NK-92 (cell line): ENCODE results near the gene PHETA1.
"Not testable (repeated sequence)": the region's sequence is repeated elsewhere in the genome, so short reads cannot be mapped to it uniquely, and the experiment has no call there.

ENCODE experiments used
- DNase-seq: peaks from one replicate; lab custom pipeline; 2025; ENCODE audit not compliant: unreplicated experiment; lab: John Stamatoyannopoulos, UW

The PHETA1 gene

DNA sequence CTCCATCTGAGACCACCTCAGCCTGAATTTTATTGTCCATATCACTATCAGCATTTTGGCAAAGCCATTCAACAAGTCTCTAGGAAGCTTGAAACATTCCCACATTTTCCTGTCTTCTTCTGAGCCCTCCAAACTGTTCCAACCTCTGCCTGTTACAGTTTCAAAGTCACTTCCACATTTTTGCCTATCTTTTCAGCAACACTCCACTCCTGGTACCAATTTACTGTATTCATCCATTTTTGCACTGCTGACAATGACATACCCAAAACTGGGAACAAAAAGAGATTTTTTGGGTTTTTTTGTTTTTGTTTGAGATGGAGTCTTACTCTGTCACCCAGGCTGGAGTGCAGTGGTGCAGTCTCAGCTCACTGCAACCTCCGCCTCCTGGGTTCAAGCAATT is 4.3 kb upstream of the PHETA1 start:
- not testable (repeated sequence) for DNase-seq

DNA sequence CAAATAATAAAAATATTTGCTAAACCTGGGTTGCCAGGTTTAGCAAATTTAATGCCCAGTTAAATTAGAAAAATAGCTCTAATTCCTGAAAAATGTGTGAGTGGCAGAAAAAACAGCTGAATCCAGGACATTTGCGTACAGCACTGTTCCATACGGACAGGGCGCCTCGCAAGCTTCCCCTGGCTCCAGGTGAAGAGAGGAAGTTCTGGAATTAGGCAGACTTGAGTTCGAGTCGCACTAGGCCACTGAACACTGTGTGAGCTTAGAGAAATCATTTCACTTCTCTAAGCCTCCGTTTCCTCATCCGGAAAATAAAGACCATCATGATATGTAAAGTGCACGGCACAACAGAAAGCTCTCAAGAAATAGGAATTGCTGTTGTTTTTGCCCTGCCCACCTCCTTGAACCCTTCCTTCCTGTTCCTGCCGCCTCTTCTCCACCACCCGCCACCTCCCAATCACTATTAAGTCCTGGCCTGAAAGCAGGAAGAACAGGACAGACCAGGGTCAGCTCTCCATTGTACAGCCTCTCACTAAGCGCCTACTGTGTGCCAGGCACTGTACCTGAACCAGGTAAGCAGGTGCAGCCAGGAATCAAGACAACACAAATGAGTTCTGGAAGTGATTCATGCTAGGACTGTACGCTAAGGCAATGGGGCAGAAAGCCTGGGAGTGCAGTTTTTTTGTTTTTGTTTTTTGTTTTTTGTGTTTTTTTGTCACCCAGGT is 763 bp upstream of the PHETA1 start:
- no peak for DNase-seq

DNA sequence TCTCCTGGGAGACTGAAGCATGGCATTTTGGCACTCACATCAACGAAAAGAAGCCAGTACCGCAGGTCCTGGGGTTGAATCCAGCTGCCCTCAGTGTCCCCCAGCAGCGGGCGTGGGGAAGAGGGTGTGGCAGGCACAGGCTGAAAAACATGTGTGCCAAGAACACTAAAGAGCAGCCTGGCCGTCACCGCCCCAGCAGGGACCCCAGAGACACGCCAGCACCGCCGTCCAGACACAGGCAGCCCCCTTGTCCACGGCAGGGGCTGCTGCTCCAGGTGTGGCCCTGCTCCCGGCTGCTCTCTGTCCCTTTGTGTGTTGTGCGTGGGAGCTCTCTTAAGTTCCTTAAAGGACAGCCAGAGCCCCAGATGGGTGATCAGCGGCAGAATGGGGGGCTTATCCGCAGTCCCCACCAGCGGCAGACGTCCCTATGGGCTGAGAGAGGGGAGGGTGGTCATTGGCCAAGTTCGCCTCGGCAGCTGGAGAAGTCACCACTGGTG is 556 bp downstream of the PHETA1 start:
- DNase-seq = no peak

DNA sequence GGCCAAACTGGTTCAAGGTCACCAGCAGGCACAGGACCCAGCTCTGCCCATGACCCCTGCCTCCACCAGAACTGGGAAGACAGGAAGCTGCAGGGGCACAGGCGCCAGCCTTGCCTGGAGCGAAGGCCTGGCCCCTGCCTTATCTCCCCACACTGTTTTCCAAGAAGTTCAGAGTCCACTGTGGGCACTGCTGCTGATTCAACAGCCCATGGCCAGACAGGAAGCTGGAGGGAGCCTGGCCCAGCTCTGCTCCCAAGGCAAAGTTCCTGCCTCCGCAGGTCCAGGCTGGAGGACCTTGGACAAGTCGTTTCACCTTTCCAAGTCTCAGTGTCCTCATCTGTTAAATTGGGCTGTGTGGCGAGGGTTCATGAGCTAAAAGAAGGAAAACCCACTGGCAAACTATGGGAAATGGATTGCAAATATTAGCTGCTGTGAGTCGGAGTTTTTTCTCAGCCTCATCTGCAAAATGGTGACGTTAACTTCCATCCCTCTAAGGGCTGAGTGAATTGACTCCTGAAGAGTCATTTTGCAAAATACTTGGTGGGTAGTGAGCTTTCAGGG is 1.2 kb downstream of the PHETA1 start:
- no peak for DNase-seq

DNA sequence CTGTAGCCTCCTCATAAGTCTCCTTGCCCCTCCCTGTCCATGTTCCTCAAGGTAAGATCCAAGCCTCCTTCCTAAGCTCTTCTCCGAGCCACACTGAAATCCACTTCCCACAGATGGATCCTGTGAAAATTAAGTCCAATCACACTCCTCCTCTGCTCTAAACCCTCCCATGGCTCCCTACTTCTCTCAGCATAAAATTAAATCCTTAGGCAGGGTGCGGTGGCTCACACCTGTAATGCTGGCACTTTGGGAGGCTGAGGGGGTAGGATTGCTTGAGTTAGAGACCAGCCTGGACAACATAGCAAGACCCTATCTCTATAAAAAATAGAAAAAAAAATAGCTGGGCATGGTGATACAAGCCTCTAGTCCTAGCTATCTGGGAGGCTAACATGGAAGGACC is 2.3 kb downstream of the PHETA1 start:
- no peak for DNase-seq

DNA sequence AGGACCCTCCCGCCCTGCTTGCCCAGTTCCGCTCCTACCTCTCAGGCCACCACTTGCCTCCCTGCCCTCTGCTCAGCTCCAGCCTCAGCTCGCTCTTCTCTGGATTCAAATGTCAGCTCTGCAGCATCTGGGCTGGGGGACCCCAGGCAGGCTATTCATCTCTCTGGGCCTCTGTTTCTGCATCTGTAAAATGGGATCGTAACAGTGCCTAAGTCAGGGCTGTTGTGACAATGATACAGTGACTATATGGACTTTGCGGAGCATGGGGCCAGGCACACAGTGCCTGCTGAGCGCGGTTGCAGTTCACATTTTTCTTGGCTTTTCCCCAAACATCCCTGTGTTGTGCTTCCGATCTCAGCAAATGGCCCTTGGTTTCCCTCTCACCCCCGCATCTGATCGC is 2.8 kb downstream of the PHETA1 start:
- DNase-seq = no peak

DNA sequence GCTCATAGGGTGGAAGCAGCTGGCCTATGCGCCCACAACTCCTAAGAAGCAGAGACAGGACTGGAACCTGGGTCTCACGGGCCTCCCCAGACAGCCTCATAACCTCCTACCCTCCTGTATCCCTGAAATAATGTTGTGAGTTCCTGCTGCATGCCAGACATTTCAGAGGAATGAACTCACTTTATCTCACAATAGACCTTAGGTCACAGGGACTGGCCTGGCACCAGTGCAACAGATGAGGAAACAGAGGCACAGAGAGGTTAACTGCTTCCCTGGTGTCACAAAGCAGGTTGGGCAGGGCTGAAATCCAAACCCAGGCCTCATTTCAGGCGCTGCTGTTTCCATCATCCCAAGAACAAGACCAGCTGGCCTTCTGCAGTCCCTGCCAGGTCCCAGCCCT is 5.3 kb downstream of the PHETA1 start:
- DNase-seq = no peak

DNA sequence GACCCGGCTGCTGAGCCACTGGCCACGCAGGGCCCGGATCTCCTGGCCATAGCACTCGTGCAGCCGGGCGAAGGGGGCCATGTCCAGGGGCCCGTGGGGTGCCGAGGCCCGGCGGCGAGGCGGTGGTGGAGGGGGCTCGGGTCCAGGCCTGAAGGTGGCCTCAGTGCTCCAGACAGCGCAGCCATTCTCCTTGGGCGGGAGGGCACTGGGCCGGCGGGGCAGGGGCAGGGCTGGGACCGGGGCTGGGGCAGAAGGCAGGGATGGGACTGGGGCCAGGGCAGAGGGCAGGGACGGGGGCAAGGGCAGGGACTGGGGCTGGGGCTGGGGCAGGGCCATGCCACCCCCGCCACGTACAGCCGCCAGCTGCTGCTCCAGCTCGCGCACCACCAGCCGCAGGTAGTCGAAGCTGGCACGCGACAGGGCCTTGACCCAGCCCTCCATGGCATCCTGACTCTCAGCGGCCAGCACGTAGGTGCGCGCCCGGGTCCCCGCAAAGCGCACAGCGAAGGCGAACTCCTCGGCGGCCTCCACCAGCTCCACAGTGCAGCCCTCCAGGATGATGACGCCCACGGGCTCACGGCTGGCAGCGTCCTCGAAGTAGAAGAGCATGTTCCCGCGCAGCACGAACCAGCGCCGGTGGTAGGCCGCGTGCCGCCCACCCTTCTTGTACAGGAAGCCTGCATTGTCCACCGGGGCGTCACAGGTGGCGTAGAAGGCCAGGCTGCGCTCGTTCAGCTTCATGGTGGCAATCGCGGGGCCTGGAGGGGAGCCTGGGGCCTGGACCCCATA is 6.0 kb downstream of the PHETA1 start:
- no peak for DNase-seq

DNA sequence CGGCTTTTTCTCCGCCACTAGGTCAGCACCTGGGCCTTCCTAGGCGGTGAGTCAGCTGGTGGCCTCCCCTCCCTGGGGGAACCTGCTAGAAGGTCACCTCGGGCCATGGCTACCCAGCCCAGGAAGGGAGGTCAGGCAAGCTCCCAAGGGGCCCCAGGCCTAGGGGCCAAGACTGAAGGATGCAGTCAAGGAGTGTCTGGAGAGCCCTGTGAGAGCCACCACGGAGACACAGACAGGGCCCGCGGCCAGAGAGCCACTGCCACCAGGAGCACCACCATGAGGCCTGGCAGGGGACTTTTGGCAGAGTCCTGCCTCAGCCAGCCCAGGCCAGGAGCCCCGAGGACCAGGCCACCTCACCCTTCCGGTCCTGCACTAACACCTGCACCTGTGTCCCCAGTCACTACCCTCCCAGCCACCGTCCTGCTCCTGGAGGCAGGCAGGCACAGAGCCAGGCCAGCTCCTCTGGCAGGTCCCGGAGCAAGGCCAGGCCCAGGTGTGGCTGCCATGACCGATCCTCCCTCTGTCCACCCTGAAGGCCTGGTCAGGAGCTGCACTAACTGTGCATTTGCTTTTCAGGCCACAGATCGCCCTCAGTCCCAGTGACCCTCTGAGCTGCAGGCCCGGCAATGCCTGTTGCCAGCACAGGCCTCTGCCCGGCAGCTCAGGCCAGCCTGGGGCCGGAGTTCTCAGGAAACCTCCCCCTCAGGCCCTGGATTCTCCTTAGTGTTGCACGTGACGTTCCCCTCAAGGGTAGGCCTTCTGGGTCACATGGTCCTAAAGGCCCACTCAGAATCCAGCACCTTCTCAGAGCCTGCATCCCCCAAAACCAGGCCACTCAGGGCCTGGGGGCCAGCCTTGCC is 6.9 kb downstream of the PHETA1 start:
- no peak for DNase-seq

DNA sequence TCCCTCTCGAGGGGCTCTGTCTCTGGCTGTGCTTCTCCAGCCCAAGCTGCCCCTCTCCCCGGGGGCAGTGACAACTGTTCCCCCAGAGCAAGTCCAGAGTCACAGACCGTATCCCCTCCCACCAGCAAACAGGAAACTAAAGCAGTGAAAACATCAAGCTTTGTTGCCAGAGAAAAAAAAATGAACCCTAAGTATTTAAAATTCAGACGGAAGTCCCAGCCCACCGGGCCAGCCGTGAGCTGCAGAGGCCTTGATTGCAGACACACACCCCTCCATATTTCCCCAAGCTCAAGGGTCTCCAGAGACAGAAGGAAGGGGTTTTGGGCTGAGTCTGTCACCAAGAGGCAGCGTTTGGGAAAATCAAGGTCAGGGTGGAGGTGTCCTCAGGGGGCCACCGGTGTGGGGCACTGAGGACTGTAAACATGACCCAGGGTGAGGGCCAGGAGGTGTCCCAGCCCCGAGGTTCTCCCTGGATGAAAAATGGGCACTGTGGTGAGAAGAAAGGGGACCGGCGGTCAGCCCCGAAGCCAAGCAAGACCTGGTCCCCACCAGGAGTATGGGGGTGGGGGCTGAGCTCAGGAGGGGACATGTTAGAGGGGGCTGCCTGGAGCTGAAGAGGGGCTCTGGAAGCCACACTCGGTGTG is 7.7 kb downstream of the PHETA1 start:
- DNase-seq = no peak

DNA sequence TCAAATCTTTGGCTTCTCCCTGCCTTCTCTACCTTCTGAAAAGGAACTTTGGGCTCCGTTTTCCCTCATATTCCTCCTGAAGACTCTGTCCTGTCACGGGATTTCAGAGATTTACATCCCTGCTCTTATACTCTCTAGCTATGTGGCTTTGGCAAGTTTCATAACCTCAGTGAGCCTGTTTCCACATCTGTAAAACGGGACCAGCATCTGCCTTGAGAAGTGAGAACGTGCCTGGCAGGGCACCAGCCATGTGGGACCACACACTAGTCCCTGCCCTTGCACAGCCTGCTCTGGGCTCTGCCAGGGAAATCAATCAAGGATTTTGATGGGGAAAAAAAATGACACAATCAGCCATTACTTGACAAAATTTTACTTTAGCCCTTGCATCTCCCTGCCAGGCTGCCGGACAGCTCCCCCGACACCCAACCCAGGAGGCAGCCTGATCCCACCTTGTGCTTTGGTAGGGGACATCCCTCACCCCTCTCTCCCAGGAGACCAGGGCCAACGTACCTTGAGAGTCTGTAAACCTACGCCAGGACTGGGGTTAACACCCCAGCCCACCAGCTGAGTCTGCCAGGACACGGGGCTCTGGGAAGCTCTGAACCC is 8.5 kb downstream of the PHETA1 start:
- no peak for DNase-seq

DNA sequence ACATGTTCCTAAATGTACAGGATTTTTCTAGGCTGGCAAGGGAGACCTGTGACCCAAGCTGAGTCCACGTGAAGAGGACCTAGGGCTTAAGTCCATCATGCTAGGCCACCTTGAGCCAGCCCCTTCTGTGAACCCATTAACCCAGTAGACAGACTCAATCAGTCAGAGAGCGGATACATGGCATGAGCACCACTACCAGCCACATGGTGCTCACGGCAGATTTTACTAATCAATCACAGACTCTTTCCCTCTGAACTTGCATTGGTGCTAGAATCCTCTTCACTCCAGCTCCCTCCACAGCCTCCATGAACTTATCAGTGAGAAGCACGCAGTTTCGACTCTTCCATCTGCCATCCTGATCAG is 9.0 kb downstream of the PHETA1 start:
- DNase-seq = no peak

DNA sequence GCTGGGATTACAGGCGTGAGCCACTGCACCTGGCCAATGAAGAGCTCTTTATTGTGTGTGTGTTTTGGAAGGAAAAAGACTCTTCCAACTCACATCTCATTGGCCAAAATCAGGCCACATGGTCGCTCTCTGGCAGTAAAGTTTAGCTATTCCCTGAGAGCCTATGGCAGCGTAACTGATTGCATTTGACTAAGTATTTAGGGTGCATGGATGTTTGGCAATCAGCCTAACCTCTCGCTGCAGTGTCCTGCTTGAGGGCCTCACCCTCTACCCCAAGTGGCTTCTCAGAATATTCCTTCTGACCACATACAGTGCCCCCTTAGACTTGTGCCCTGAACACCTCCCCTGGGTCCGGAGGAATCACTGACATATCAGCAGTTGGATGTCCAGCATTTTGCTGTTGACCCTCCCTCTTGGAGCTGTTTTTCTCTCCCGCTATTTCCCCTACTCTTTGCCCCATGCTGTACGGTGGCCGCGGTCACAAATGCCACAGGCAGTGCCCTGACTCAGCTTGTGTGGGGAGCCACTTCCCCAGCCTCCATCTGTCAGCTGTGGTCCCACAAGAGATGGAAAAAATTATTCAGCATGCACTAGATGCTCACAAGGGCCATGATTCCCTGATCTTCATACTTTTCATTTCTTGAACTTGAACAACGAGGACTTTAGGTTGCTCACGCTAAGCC is 9.5 kb downstream of the PHETA1 start:
- DNase-seq = no peak

DNA sequence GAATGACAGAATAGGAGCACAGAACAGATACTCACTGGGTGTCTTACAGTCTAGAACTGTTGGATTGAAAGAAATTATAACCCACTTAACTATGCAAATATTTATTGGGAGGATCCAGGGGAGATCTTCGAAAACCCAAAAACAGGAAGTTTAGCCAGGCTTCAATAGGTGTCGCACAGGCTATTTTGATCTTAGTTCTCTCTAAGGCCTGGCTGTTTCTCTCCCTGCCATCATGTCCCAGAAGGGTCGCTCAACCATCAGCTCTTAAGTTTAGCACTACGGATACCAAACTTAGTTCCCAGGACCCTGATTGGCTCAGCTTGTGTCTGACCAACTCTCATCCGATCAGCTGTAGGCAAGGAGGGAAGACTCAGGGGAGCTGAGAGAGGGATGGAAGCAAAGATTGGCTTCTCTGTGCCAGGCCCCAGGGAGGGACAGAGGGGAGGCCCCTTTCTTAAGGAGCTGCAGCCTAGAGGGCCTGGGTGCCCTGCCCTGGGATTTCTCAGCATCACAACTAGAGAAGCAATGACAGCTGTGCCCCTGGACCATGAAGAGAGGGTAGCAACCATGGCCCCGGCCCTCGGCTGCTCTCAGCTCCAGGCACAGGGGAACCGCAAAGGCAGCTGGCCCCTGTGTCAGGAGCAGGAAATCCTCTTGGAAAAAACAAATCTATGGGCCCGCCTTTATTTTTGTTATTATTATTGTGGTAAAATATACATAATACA is 13.5 kb downstream of the PHETA1 start:
- no peak for DNase-seq

DNA sequence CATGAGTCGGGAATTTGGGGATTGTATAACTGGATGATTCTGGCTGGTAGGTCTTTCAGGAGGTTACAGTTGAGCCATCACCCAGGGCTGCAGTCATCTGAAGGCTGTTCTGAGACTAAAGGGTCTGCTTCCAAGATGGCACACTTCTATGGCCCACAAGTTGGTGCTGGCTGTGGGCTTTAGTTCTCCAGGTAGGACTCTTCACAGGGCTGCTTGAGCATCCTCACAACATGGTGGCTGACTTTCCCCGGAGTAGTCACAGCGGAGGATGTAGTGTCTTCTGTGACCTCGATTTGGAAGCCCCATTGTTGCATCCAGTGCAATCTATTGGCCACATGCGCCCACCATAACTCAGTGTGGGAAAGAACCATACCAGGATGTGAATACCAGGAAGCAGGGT is 14.4 kb downstream of the PHETA1 start:
- no peak for DNase-seq

DNA sequence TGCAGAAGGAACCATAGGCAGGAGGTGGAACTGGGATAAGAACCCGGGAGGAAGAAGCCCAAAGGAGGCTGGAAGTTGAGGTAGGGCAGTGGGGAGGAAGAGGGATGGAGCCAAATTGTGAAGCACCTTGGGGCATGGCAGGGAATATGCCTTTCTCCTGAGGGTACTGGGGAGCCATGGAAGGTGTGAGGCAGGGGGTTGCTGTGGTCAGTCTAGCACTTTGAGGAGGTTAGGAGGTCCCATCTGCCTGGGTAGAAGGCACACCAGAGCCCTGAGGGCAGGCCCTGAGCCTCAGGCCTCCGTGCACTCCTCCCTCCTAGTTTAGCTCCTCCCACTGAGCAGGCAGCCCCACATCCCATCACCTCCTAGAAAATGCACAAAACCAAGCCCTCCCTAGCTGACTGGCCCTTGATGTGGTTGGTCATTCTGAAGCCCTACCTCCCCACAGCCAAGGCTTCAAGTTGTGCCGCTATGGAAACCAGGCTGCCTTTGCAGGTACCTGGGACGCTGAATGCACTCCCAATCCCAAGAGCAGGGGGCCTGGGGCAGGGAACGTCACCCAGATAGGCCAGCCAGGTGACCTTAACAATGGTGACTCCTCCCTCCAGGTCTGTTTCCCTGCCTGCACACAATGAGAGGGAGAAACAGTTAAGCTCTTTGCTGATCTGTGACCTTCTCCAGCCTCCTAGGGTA is 15.1 kb downstream of the PHETA1 start:
- DNase-seq = no peak

DNA sequence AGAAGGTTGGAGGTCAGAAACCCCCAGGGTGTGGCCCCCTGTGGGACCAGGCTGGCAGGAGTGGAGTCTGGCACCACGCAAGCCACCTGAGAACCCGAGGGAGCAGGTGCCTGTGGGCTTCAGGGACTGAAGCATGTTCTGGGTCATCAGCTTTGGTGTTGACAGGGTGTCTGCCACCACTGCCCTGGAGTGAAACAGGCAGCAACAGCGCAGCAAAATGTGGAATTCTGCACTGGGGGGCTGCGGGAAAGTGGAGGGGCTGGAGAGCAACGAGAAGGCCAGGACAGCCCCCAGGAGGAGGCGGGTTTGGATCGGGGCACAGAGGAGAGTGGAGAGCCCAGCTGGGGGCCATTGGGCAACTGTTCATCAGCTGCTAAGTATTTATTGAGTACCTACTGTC is 15.9 kb downstream of the PHETA1 start:
- no peak for DNase-seq

DNA sequence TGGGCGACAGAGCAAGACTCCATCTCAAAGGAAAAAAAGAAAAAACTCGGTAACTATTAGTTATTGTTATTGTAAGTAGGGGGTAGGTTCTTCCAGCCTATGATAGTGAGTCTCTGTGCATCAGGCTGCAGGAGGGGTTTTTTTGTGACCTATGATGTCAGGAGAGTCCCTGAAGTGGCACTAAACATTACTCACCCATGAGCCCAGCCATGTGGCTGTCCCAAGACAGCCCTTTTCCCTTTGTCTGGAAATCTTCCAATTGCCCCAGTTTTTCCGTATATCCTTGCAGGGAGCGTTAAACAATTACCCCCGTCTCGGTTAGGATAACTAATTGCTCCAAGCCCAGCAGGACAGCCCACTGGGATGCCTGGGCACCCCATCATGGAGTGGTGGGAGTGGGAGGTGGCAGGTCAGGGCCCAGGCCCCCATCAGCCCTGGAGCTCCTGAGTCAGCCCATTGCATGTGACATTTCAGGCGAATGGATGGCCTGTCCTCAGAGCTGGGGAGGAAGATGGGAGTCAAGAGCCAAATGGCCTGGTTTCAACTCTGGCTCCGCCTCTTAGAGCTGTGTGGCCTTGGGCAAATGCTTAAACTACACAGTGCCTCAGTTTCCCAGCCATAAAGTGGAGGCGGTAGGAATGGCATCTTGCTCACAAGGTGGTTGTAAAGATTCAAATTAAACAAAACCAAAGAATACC is 16.4 kb downstream of the PHETA1 start:
- DNase-seq = no peak
